GM21576 (cell line): ENCODE data around the gene IGSF10.

Experiments
- ATAC-seq: cut with Tn5 transposase; IDR thresholded peaks from one replicate; pipeline ENCODE4 v1.9.1; 2021; ENCODE audit warnings: mild to moderate bottlenecking, moderate library complexity; ENCODE audit not compliant: unreplicated experiment

IGSF10 gene

DNA sequence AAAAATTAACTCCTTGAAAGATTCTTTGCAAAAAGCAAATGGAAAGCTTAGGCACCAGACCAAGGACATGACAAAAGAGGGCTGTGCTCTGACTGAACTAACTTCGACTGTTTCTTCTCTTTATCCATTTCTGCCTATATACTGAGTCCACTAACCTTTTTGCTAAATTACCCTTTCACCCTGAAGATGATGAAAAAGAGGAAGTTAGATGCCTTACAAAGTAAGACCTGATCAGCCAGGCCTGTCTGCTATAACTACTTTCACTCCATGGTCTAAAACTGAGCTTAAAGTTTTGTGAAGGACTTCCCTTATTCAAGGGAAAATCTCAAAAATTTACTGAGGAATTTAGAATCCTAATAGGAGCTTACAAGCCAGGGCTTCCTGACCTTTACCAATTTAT is 6.2 kb upstream of the IGSF10 start:
- peak; percentile 57 for ATAC-seq

DNA sequence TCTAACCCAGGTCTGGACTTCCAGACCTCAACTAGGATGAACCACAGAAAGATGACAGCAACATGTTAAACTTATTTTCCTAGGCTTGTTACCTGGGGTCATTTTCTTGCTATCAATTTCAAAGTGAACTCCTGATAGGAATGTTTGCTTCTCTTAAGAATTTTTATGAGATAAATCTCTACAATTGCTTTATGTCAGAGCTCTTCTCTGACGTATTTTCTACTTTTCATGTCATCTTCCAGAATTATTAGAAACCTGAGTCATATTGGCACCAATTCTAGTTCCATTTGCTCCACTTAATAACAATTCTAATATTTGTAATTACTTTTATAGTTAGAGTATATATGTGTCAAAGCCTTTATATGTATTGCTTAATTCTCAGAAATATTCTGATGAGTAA is 2.1 kb upstream of the IGSF10 start:
- no peak for ATAC-seq

DNA sequence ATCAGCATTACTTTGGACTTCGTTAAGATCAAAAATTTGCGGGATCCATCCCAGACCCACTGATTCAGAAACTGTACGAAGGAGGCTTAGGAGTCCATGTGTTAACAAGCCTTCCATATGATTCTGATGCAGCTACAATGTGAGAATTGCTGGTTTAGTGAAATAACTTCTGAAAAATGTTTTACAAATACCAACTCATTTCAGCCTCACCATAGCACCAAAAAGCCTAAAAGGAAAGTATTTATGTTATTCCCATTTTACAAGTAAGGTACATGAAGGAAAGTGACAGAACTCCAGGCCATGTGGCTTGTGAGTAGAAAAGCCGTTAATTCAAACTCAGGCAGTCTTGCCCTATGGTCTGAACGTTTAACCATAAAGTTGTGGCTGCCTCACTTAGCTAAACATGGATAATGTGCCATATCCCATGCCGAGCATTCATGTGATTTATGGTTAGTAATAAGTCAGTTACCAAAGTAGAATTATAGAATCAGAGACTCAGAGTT is 1.5 kb upstream of the IGSF10 start:
- ATAC-seq = no peak

DNA sequence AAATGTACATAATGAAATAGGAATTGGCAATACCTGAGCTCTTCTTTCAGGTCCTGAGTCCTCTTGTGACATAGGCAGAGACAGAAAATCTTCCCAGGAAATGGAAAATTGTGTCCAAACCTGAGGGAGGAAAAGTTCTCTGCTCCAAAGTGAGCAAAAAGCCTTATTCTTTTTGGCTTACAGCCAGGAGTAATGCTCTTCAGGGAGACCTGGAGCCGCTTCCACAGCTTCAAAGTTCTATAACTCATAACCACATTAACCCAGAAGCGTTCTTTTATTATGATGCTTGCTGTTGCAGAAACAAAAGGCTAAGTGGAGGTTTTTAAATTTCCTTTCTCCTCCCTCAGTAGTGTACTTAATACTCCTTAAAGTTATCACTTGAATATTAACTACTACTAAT is 633 bp downstream of the IGSF10 start:
- no peak for ATAC-seq

DNA sequence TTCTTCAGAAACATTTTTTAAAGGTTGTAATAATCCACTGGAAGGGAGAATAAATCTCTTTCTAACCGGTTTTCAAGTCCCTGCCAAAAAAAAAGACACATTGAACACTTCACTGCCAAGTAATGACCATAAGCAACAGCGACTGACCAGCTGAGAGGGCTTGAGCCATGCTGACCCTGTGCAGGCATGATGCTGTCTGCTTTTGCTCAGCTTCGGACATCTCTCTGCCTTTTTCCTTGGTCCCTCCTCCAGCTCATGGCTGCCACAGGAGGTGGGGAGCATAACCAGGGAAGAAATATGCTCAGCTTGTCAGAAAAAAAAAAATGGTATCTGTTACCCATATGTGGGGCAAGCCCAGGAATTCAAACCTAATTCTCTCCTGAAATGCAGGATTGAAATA is 1.5 kb downstream of the IGSF10 start:
- no peak for ATAC-seq

DNA sequence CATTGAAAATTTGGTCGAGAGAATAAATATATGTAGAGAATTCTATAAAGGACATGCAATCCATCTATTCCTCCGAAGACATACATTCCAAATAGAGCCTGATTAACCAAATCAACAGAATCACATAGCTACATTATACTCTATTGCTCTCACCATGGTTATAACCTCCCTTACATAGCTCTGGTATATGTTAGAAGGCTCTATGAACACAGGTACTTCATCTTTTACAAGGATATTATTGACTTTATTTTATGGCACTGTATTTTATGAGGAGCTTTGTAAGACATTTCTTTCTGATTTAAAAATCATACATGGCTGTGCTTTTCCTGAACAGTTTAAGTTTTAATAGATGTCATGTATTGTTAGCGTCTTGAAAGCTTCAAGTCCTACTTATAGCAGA is 4.8 kb downstream of the IGSF10 start:
- no peak for ATAC-seq

DNA sequence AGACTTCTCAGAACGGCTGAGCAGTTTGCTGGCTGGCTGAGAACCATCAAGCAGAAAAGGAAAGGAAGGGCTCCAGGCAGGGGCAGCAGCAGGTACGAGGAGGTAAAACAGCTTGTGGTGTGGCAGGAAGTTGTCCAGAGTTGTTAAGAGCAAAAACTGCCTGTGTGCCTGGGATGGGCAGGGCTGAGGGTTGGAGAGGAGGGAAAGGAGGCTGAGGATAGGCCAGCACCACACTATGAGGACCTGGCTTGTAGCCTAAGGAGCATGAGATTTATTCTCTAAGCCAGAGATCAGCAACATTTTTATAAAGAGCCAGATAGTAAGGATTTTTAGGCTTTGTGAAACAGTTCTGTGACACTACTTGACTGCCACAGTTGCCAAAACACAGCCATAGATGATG is 8.0 kb downstream of the IGSF10 start:
- ATAC-seq = no peak

DNA sequence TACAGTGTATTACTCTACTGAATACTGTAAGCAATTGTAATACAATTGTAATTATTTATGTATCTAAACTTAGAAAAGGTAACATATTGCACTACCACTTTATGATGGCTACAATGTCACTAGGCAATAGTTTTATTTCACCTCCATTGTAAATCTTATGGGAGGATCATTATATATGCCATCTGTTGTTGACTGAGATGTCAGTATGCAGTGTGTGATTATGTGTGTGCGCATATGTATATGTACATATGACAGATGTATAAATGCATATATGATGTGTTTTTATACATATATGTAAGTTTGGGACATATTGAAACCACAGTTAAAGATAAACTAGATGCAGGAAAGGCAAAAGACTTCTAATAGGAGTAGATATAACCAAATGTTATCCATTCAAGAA is 8.5 kb downstream of the IGSF10 start:
- ATAC-seq = no peak

DNA sequence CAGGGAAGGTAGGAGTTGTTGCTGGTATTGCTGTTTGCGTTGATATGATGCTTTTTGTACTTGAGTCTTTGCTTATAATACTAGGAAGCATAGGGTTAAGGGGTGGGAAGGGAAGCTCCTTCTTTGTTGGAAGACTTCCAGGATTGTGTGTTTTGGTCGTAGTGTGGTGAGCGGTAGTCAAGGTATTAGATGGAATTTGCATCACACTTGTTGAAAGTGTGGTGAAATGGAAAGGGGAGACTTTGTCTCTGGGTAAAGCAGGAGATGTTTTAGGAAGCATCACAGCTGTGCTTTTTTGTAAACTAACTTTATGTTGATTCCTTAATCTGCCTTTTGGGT is 14.9 kb downstream of the IGSF10 start:
- no peak for ATAC-seq

DNA sequence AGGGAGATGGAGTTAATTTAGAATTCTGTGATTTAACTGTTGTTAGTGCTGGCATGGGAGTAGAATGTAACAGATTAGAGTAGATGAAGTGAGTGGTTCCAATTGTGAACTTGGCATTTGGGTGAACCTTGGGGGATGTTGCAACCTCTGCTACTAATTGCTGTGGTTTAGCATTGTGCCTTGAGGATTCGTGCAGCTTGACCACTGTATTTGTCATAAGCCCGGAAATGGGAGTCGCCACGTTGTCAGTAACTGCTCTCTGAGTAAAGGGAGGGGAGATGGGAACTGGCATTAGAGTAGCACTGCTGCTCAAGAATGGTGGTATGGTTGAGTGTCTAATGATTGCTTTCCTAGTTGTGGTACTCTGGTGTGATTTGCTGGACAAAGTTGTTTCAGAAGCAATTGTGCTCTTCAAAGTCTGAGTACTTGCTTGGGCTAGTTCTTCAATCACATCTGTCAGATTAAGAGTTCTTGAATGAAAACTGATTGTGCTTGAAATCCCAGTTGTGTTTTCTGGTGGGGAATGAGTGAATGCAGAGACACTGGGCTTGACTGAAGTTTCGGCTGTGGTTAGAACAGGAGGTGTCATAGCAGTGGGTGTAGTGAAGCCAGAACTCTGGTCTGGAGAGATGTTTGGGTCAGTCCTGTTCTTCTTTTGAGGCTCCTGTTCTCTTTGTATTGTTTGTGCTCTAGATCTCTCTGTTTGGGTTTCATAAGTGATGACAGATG is 15.4 kb downstream of the IGSF10 start:
- ATAC-seq = no peak

DNA sequence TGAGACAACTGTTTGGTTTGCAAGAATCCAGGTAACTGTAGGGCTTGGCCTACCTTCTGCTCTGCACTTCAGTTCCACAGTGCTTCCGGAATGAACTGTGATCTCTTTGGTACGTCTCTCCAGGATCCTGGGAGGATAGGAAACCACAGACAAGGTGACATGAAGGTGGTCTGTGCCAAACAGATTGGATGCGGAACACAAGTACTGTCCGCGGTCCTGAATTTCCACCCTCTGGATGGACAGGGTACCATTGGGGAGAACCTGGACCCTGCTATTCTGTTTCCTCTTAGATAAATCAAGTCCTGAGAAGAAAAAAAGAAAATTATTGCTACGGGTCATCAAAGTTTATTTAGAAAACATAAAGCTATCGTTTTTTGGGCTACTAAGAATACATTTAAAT is 17.3 kb downstream of the IGSF10 start:
- ATAC-seq = no peak

DNA sequence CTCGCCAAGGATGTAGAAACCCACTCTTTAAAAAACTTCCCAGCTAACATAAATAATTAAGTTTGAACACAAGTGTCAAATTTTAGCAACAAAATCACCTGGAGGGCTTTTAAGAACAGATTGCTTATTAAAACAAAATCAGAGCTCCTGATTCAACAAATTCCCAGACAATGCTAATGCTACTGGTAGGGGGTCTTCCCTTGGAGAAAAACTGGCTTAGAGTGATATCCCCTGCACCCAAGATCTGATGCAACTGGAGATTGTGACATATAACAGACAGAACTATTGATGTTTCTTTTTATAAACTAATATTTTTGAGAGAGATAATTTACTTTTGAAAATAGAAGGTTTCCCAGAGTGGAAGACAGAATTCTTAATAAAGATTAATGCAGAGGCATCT is 19.9 kb downstream of the IGSF10 start:
- ATAC-seq = no peak

DNA sequence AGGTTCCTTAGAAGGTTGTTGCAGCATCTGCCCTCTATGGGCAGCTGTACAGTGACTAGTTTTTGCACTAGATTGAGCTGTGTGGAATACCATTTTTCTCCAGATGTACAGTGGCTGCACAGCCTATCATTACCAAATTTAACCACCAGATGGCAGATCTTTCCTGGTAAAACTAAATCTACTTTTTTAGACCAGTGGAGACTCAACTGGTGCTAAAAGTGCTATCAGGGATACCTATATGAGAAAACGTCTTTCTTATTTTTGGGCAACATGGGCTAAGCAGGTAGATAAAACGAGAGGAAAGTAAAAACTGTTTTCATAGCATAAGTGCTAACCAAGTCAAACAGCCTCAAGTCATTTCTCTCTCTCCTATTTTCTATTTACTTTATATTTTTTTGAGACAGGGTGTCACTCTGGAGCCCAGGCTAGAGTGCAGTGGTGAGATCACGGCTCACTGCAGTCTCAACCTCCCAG is 21.2 kb downstream of the IGSF10 start:
- peak; percentile 73 for ATAC-seq

DNA sequence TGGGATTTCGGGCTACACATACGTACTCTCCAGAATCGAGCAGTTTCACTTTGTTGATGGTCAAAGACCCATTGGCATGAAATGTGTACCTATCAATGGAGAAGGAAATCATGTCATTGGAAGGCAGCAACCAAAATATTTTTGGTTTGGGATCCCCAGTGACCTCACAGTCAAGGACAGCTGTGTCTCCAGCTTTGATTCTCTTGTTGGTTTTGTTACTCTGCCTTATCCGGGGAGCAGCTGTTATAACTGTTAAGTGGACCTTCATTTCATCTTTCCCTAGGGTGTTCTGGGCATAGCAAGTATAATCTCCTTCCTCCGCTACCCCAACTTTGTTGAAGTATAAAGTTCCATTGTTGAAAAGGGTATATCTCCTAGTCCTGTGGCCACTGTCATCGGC is 23.0 kb downstream of the IGSF10 start:
- ATAC-seq = no peak

DNA sequence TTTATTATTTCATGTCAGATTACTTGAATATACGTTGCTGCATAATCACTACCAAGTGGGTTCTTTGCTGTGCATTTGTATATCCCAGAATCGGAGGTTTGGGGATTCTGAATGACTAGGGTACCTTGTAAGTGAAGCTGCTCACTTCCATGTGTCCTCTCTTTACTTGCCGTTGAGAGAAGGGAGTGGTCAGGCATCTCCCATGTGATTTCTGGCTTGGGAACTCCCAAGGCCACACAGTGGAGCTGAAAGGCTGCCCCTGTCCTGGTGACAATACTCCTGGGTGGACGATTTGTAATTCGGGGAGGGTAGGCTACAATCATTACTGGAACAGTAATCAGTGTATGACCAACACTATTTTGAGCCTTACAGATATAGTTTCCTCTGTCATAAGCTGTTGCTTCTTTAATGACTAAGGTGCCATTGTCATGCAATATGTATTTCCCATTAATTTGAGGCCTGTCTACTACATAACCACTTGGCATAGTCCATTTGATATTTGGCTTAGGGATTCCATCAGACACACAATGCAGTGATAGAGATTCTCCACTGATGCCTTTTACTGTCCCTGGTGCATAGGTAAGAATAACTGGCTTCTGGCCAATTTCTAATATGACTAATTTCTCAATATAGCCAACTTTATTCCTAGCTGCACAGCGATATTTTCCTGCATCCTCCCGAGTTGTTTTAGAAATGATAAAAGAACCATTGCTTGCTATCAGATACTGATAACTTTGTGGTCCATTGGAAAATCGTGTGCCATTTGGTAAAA is 24.0 kb downstream of the IGSF10 start:
- ATAC-seq = no peak

DNA sequence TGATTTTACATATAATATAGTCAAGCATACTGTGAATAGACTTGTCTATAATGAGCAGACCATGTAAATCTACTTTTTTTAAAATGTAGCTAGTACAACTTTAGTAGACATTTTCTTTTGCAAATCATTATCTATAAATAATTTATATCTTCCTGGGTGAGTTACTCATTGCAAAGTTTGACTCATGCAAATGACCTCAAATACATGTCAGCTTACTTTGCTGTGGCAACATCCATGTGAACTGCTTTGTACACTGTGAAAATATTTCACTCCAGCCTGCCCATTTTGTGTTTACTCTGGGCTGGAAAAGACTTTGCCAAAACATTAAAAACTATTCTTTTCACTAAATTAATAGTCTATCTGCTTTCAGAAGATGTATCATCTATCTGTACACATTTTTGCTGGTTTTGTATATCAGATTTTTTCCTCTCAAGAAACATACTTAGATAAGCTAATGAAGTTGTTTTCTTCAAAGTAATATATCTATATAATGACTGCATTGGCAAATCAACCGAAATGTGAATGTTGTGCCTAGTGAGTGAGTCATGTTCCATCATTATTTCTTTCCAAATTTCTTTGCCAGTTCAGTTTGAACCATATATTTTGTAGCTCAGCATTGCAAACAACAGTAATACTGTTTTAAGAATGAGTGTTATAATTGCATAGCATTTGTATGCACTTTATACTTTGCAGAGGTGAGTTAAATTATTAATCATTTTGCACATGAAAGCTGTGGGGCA is 26.5 kb downstream of the IGSF10 start:
- no peak for ATAC-seq

DNA sequence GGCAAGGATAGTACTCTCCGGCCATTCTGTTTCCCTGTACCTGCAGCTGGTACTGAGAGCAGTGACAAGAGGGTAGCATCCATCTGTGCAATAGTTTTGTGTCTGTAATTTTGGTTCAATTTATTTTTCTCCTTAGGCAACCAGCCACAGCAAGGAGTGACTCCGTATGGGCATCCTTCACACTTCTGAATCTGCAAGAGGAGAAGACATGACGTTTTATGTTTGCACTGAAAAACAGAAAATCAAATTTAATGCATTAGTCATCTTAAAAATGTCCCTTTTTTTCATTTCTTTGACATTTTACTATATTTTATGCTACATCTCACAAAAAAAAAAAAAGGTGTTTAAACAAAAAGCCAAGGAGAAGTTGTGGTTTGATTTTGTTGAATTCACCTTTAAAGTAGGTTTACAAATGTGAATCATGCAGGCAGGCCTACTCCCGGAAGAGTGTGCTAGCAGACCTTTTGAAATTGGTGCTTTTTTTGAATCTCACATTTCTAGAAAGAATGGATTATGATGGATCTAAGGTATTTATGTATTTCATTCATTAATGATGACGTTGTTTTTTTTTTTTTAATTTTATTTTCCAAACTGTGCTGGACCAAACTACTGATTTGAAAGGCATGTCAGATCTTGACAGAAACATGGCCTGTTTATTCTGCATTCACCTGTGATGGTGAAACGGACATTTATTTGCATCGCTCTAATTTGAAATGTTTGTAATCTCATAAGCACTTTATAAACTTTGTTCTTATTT is 28.1 kb downstream of the IGSF10 start:
- no peak for ATAC-seq

DNA sequence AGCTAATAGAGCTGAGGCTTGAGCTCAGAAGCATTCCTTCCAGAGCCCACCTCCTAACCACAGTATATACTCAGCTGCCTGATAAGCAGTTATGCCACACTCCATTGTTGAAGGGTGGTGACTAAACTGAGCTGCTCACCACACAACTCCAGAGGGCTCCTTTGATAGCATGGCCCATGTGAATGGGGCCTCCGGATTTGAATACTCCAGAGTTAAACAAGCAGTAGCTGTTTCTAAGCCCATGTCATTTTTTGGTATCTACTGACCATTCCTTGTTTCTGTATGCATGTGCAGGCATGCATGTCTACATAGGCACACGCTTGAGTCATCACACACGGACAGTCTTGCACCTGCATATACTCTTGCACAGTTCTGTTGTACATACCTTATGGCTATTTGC is 28.9 kb downstream of the IGSF10 start:
- ATAC-seq = no peak

DNA sequence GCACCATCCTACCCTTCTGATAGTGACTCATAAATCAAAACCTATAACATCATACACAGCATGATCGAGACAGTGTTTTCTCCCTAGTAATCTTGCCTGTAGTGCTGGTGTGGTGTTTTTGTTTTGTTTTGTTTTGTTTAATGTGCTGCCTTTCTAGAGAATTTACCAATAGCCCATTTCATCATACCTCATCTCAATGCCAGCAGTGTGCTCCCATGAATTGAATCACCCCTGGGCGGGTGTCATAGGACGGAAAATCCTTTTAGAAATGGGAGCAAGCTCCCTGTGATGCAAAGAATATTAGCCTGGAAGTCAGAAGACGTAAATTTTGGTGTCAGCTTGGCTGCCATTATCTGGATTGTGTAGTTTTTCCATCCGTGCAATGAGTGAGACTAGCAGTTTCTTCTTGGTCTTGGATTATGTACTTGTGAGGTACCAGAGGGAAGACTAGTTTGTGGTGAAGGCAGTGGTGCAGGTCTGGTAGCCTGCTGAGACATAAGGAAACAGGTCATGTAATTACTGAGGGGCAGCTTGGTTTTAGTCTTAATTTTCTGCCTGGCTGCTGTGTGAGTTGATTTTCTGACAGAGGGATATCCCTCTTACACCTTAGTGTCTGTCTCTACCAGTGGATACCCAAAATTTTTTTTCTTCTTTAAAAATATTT is 29.9 kb downstream of the IGSF10 start:
- no peak for ATAC-seq

DNA sequence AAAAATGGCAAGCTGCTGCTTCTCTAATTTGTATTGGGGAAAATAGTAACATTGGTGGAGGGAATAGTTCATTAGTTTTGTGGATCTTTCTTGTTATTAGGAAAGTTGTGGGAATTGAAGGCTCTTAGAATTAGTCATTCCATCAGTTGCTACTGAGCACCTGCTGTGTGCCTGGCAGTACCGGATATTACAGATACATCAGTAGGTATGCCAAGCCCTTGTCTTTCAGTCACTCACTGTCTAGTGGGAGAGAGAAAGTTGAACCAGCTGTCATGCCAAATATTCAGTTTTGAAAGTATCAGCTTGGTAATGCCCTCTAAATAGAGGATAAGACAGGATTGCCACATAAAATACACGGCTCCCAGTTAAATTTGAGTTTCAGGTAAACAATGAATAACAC is 32.5 kb downstream of the IGSF10 start:
- no peak for ATAC-seq

DNA sequence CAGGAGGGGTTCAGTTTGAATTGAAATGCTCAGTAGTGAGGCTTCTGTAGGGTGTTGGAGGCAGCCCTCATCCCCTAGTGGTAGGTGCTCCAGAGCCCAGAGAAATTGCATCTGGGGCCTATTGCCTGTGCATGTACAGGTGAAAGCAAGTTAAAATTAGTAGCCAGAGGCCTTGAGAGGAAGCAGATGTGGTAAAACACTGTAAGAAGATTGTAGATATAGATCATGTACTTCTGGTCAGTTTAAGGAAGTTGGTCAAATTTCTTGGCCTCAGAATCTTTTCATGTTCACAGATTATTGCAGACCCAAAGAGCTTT is 34.6 kb downstream of the IGSF10 start:
- ATAC-seq = peak; percentile 83
